ENCODE results near the gene ADARB2.

ADARB2 gene

GRCh38 chr10:1376384-1376945 lies 360.9 kb downstream of the ADARB2 start:
- no peak for DNase-seq

DNA sequence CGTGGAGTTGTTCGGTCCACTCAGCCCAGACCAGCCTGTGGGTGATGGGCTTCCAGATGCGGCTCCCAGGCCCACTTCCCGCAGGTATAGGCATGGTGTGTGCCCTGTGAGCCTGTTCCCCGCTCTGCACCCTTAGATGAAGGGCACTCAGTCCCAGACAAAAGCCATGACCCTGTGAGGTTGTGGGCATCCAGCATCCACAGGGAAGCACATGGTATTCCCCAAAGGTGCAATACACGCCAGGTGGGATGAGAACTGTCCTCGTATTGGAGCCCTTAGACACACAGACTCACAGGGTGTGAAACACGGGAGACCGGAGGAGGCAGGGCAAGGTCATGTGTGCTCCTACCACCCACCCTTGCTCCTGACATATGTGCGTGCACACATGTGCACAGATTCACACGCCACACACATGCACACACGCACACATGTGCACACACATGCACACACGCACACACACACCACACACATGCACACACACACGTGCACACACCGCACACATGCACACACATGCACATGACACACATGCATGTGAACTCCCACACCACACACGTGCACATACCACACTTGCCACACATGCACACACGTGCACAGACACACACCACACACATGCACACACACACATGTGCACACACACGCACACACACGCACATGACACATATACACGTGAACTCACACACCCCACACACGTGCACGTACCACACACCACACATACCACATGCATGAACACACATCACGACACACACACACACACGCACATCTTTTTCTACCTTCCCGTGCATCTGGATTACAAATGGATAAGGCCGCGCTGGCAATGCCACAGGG lies 361.8 kb downstream of the ADARB2 start:
- no peak for DNase-seq

DNA sequence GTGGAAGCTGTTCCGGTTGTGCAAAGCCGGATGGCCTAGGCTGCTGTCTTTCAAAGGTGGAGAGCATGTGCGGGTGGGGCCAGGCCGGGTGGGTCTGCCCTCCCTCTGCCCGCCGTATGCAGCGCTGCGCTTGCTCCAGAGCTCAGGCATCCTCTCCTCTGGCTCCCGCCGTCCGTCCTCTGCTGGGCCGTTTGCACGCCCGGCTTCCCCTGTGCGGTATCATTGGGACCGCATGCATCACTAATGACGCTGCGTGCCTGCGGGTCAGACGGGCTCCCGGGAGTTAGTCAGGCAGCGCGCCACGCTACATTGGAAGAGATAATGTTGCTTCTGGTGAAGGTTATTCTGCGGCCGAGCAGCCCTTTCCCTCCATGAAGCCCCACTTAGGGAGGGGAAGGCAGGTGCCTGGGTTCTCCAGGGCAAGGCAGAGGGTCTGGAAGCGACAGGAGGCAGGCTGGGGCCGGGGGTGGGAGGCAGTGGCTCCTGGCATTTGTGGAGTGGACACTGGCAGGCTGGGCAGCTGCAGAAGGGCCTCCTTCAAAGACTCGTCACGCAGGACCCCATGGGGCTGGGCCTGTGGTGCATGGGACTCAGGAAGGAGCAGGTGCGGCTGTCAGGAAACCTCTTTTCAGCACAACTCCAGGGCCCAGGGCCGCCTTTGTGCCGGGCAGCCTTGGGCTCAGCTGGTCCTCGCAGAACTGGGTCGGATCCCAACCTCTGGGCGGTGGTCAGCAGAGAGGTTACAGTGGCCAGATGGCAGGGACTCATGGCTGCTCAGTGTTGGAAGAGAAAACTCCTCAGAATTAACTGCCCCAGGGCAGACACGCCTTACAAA lies 362.6 kb downstream of the ADARB2 start:
- no peak for DNase-seq

DNA sequence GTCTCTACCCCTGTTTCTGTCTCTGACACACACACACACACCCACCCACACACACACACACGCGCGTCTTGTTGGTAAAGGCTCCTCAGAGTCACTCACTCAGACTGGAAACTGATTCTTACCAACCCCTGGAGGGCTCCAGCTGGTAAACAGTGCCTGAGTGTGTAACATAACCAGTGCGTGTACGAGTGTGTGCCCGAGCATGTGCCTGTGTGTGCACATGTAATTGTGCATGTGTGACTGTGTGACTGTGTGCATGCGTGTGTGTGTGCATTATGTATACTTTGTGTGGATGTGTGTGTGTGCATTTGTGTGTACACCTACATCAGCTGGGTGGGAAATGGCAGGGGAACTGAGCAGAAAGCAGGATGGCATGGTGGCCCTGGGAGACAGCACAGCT lies 364.0 kb downstream of the ADARB2 start:
- DNase-seq, result no peak

GRCh38 chr10:1372212-1372611 lies 365.1 kb downstream of the ADARB2 start:
- no peak for DNase-seq

DNA sequence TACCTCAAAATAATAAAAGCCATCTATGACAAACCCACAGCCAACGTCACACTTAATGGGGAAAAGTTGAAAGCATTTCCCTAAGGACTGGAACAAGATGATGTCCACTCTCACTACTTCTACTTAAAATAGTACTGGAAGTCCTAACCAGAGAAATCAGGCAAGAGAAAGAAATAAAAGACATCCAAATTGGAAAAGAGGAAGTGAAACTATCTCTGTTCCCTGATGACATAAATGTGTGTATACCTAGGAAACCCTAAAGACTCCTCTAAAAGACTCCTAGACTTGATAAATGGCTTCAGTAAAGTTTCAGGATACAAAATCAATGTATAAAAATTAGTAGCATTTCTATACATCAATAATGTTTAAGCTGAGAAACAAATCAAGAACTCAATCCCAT lies 367.0 kb downstream of the ADARB2 start:
- DNase-seq, result no peak

DNA sequence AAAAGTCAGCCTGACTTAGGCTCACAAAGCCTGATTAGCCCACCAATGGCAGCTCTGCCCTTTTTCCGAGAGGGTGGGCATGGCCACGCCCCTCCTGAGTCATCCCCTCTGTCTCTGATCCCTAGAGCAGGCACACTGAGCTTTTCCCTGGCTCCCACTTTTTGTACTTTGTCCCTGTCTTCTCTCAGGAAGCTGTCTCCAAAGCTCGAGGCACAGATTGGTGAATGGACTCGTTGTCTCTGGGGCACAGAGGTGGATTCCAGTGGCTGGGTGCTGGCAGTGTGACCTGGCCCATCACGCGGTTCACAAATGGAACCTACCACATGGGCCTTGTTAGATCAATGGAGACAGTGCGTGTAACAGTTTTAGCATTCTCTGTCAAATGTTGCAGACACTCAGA lies 367.7 kb downstream of the ADARB2 start:
- no peak for DNase-seq

DNA sequence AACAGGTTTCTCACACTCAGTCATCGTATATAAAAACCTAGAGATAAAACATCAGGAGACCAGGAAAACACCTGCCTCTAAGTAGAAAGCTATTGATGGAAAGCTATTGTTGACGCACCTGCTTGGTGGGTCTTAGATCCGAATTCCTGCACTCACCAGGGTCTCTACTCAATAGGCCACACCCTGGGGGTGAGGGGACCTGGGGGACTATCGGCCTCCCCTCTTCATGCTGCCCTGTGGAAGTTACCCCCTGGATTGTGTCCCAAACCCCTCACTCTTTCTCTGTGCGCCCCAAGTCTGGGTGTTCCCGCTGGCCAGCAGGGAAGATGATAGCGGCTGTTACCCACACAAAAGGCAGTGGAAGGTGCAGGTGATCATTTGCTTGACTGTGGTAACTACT lies 368.1 kb downstream of the ADARB2 start:
- no peak for DNase-seq

DNA sequence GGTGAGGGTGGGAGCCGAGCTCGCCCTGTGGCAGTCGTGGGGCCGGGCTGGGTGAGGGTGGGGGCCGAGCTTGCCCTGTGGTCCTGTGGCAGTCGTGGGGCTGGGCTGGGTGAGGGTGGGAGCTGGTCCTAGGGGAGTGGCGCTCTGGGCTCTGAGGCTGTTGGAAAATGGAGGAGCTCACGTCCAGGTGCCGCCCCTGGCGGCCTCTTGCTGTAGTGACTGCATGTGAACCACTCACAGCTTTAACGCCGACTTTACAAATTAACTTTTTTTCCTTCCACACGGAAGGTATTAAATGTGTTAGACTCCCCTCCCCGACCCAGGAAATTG lies 368.5 kb downstream of the ADARB2 start:
- DNase-seq, result no peak

DNA sequence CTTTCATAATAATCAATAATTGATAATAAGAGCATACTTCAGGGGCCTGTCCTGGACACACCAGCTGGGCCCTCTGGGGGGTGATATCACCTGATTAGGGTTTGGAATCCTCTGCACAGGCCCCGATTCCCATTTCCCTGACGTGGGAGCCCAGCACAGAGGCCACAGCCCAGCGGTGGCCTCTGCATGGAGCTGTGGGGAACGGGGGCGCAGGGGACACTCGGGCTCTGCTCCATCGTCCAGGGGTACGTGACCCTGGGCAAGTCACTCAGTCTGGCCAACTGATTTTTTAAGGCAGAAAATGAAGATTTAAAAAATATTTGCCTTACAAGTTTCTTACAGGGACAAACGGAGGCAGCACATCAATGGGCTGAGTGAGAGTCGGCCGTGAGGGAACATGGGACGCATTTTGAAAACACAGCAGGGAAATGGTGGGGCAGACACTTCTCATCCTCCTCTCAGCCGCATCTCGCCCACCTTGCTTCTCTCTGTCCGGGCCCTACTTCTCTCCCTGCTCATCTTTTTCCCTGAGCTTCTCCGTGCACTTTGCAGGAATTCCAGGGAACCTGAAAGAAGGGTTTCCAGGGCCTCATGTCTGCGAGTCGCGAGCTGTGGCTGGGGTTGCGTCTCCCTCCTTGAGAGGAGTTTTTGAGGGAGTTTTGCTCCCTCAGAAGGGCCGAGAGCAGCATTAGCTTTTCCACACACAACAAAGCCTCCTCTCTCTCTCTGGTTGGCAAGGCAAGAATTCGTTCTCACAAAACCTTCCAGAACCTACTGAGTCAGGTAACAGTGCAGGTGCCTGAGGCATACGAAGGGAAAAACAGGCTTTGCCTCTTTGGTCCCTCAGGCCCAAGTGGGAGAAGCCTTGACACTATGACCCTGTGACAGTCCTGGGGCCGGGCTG lies 369.1 kb downstream of the ADARB2 start:
- no peak for DNase-seq

- no peak for DNase-seq
Measured at GRCh38 chr10:1366811-1367425, 370.4 kb downstream of the ADARB2 start.

GRCh38 chr10:1366322-1366691 lies 371.0 kb downstream of the ADARB2 start:
- DNase-seq, result no peak

DNA sequence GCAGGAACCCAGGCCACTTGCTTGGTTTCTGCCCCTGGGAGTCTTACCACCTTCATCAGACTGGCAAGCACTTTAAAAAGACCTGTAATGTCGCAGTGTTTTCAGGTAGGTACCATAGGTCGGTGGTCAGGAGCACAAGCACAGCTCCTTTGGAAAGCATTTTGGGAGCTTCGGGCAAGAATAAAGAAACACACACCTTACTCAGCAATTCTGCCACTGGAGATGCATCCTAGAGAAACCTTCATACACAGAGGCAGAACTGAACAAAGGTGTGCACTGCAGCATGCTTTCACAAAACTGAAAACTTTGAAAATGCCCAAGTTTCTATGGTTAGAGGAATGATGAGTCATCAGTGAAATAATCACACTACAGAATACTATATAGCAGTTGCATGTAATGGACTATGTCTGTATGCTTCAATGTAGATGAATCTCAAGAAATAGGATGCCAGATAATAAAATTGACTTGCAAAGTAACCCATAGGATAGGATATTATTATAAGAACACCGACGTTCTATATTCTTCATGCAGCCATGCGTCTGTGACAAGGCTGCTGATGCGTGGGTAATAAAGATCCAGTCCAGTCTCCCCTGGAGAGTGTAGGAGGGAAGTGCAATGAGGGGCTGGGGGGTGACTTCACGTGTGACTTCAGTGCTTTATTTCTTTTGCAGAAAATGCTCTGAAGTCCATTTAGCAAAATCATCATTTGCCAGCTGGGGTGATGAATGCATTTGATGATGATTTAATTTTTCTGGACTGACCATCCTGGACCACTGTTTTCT lies 371.6 kb downstream of the ADARB2 start:
- no peak for DNase-seq

GRCh38 chr10:1364151-1364910 lies 373.0 kb downstream of the ADARB2 start:
- no peak for DNase-seq

- no peak for DNase-seq
Measured at GRCh38 chr10:1363446-1364121, 373.7 kb downstream of the ADARB2 start.

DNA sequence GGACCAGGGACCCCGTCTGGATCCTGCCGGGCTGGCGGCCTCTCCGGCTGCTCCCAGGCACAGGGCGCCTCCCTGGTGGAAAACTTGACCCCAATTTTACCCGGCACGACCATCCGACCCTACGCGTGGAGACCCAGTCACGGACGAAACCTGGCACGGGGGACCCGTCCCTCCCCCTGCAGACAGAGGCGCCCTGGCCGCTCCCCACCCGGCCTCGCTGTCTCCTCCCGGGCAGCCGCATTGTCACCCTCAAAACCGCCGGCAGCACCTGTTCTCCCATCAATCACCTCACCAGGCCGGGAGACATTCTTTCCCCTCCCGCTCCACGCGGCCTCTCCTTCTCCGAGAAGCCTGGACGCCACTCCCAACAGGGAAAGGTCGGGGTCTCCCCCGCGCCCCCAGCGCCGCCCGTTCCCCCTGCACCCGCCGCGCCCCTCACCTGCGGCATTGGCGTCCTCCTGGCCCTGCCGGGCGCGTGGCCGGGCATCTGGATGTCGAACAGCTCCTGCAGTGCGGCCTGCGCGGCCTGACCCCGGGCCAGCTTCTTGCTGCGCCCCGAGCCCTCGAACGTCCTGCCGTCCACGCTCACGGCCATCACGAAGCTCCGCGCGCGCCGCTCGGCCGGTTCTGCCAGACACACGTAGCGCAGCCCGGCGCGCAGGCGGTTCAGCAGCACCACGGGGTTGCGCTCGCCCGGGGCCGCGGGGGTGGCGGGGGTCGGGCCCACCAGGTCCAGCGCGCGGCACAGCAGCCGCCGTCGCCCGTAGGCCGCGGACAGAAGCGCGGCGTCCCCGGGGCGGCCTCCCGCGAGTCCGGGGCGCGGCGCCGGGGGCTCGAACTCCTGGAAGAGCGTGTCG lies 374.5 kb downstream of the ADARB2 start:
- no peak for DNase-seq

DNA sequence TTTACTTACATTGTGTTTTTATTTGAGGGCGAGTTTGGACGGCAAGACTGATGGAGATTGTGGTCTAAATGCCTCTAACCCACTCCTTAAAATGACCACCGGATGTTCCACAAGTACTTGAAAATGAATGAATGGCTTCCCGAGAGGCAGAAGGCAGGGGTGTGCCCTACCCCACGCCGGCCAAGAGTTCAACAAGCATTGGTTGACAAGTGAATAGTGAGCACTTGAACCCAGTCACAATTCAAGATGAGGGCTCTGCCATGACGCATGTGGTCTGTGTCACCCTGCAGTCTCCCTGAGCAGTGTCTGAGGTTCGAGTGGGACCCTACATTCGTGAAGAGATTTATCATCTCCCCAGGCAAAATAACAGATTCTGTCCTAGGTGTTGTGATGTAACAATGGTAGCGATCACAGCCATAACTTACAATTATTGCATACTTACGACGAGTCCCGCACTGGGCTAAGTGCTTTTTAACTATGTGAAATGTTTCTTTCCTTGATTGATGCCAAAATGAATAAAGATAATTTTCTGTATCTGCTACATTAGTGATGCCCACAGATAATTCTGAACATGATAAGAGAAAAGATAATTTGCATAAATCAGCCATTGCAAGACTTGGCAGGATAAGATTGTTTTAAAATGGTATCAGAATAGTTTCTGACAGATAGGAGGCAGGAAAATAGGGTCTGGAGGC lies 375.8 kb downstream of the ADARB2 start:
- no peak for DNase-seq

GRCh38 chr10:1360558-1361164 lies 376.7 kb downstream of the ADARB2 start:
- no peak for DNase-seq

Data from CD4-positive, alpha-beta T cell treated with Interleukin-15 for 1 hour (primary cell).